HEK293 (cell line): ENCODE measurements around the gene FOXP1.
A peak's percentile ranks its signal among the peaks of the same experiment; 100 is the strongest.

Source experiments
- CTCF ChIA-PET: fragments of 350-600 bp; formaldehyde crosslinking; extraction: SDS; loops from one replicate; lab custom pipeline; 2021; ENCODE audit warnings: antibody characterized with exemption; lab: Yijun Ruan, JAX
- POLR2A ChIA-PET: fragments of 300-600 bp; formaldehyde crosslinking; extraction: SDS; loops from one replicate; lab custom pipeline; 2020; ENCODE audit warnings: antibody characterized with exemption, inconsistent platforms; lab: Yijun Ruan, JAX
- H3K27ac ChIP-seq: fragments of 200-500 bp; sonication (Bioruptor generic); 2 replicates; pipeline ENCODE4 v1.5.1; 2014; ENCODE audit warnings: low read depth, low read length, control low read depth, inconsistent platforms; ENCODE audit errors: extremely low read depth
- H3K36me3 ChIP-seq, 2 experiments: fragments of 200-500 bp in 1 of 2; sonication (Bioruptor generic) in 1 of 2; 1 replicate in 1 of 2; 2 replicates in 1 of 2; pipeline ENCODE4 v1.5.1; 2014 to 2017; ENCODE audit warnings: inconsistent platforms in 2 of 2, low read length in 2 of 2; ENCODE audit not compliant: control insufficient read depth in 2 of 2, insufficient read depth in 1 of 2
- H3K4me1 ChIP-seq: fragments of 200-500 bp; sonication (Bioruptor generic); 2 replicates; pipeline ENCODE4 v1.5.1; 2014; ENCODE audit warnings: mild to moderate bottlenecking, low read length, inconsistent platforms; ENCODE audit not compliant: control insufficient read depth, insufficient read depth
- H3K4me3 ChIP-seq: 2 replicates; pipeline ENCODE4 v1.5.1; 2011; ENCODE audit warnings: low read depth, mild to moderate bottlenecking, control low read depth, low read length, moderate library complexity
- H3K9me3 ChIP-seq: fragments of 200-500 bp; sonication (Bioruptor generic); 2 replicates; pipeline ENCODE4 v1.5.1; 2014; ENCODE audit warnings: low read depth, low read length, inconsistent platforms; ENCODE audit not compliant: control insufficient read depth, insufficient read depth
- CTCF ChIP-seq: fragments of 450-650 bp; formaldehyde crosslinking; IDR thresholded peaks from 2 replicates; pipeline ENCODE4 v1.5.1; 2016; ENCODE audit warnings: missing biosample characterization, missing genetic modification characterization
- GFI1B ChIP-seq: fragments of 450-650 bp; formaldehyde crosslinking; IDR thresholded peaks from 2 replicates; pipeline ENCODE4 v1.5.1; 2016; ENCODE audit warnings: missing biosample characterization, missing genetic modification characterization
- PRDM4 ChIP-seq: fragments of 450-650 bp; formaldehyde crosslinking; IDR thresholded peaks from 2 replicates; pipeline ENCODE4 v1.5.1; 2017; ENCODE audit warnings: missing biosample characterization, missing genetic modification characterization
- TRIM28 ChIP-seq: IDR thresholded peaks from 2 replicates; pipeline ENCODE4 v1.6.1; 2011; ENCODE audit warnings: low read length, control low read depth, borderline replicate concordance
- ZBTB17 ChIP-seq: fragments of 450-650 bp; formaldehyde crosslinking; IDR thresholded peaks from 2 replicates; pipeline ENCODE4 v1.5.1; 2016; ENCODE audit warnings: missing biosample characterization, missing genetic modification characterization
- ZFHX2 ChIP-seq: fragments of 450-650 bp; formaldehyde crosslinking; conservative IDR thresholded peaks from 2 replicates; pipeline ENCODE4 v1.5.1; 2016; ENCODE audit warnings: missing biosample characterization, missing genetic modification characterization
- ZFP37 ChIP-seq: fragments of 450-650 bp; formaldehyde crosslinking; IDR thresholded peaks from 2 replicates; pipeline ENCODE4 v1.5.1; 2016; ENCODE audit warnings: missing biosample characterization, missing genetic modification characterization
- ZFP41 ChIP-seq: fragments of 450-650 bp; formaldehyde crosslinking; IDR thresholded peaks from 2 replicates; pipeline ENCODE4 v1.5.1; 2016; ENCODE audit warnings: missing biosample characterization, missing genetic modification characterization, borderline replicate concordance
- ZNF280C ChIP-seq: fragments of 450-650 bp; formaldehyde crosslinking; IDR thresholded peaks from 2 replicates; pipeline ENCODE4 v1.5.1; 2016; ENCODE audit warnings: missing biosample characterization, missing genetic modification characterization
- ZNF473 ChIP-seq: fragments of 450-650 bp; formaldehyde crosslinking; IDR thresholded peaks from 2 replicates; pipeline ENCODE4 v1.5.1; 2017; ENCODE audit warnings: missing biosample characterization, missing genetic modification characterization
- ZNF514 ChIP-seq: fragments of 450-650 bp; formaldehyde crosslinking; IDR thresholded peaks from 2 replicates; pipeline ENCODE4 v1.5.1; 2016; ENCODE audit warnings: missing biosample characterization, missing genetic modification characterization
- ZNF529 ChIP-seq: fragments of 450-650 bp; formaldehyde crosslinking; IDR thresholded peaks from 2 replicates; pipeline ENCODE4 v1.5.1; 2017; ENCODE audit warnings: missing genetic modification characterization, missing biosample characterization; ENCODE audit not compliant: insufficient replicate concordance
- ZNF530 ChIP-seq: fragments of 450-650 bp; formaldehyde crosslinking; IDR thresholded peaks from 2 replicates; pipeline ENCODE4 v1.5.1; 2016; ENCODE audit warnings: low read depth, missing biosample characterization, missing genetic modification characterization
- ZNF561 ChIP-seq: fragments of 450-650 bp; IDR thresholded peaks from 2 replicates; pipeline ENCODE4 v1.5.1; 2018; ENCODE audit warnings: missing biosample characterization, missing genetic modification characterization, borderline replicate concordance
- ZNF629 ChIP-seq: fragments of 450-650 bp; formaldehyde crosslinking; IDR thresholded peaks from 2 replicates; pipeline ENCODE4 v1.5.1; 2017; ENCODE audit warnings: missing biosample characterization, missing genetic modification characterization
- TF ChIP-seq, protein P1 (sequence below): fragments of 450-650 bp; formaldehyde crosslinking; IDR thresholded peaks from 2 replicates; pipeline ENCODE4 v1.5.1; 2016; ENCODE audit warnings: missing biosample characterization, missing genetic modification characterization

The FOXP1 gene

GRCh38 chr3:71309342-71309741 lies 274.2 kb downstream of the FOXP1 start:
- H3K4me1 ChIP-seq, result peaks cover 12% of the 10 kb centered on the region; the same call in 1 of the 2 replicates
- no peak for TF ChIP-seq ZFP41
- TF ChIP-seq ZFHX2 (tag by site-specific recombination), result peak; percentile 25

DNA sequence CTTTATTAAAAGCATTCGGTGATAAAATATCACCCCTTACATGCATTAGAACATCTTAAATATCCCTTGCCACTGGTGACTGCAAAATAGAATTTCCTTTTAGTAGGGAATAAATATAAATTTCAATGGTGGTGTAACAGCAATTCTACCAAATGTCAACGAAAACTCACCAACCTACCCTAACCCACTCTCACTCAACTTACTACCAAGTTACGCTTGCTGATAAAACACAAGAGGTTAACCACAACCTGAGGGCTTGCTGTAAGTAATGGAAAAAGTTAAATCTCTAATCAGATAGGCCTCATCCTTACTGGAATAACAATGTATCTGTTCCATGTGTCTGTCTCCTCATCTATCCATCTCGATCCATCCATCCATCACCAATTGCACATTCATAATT lies 274.7 kb downstream of the FOXP1 start:
- H3K27ac ChIP-seq, result no peak overlapping the region
- TF ChIP-seq PRDM4 (tag by site-specific recombination) (no peak), ZNF530 (tag by site-specific recombination) (no peak), ZFHX2 (tag by site-specific recombination) (no peak), ZBTB17 (tag by site-specific recombination) (no peak), ZNF629 (tag by site-specific recombination) (no peak), ZFP37 (no peak), GFI1B (tag by site-specific recombination) (no peak), CTCF (no peak), TRIM28 (no peak), ZNF514 (tag by site-specific recombination) (no peak), ZNF280C (tag by site-specific recombination) (no peak), ZNF529 (tag by site-specific recombination) (no peak), ZNF473 (tag by site-specific recombination) (no peak), ZNF561 (tag by site-specific recombination) (no peak)
- TF ChIP-seq, protein P1, sequence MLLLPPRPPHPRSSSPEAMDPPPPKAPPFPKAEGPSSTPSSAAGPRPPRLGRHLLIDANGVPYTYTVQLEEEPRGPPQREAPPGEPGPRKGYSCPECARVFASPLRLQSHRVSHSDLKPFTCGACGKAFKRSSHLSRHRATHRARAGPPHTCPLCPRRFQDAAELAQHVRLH (tag by site-specific recombination), result no peak
- H3K9me3 ChIP-seq, result no peaks in the 10 kb centered on the region
- POLR2A ChIA-PET, result no interaction called here
- H3K4me1 ChIP-seq, result peaks cover 12% of the 10 kb centered on the region; the same call in 1 of the 2 replicates
- H3K36me3 ChIP-seq, result no peaks in the 10 kb centered on the region
- no peak overlapping the region for H3K4me3 ChIP-seq
- CTCF ChIA-PET, result interaction anchor here (0.7 kb wide), 1 partner anchor 16 kb away, joined by 3 read pairs; no protein-coding TSS in a partner anchor

More at GRCh38 chr3:71309342-71309741, 274.2 kb downstream of the FOXP1 start:
- CTCF ChIA-PET, result interaction anchor here (0.7 kb wide), 1 partner anchor 16 kb away, joined by 3 read pairs; no protein-coding TSS in a partner anchor
- no peak overlapping the region for H3K27ac ChIP-seq
- H3K36me3 ChIP-seq, result no peaks in the 10 kb centered on the region
- no peaks in the 10 kb centered on the region for H3K9me3 ChIP-seq
- POLR2A ChIA-PET, result no interaction called here
- H3K4me3 ChIP-seq, result no peak overlapping the region
